ENCODE results near the gene C13orf42.
A peak's percentile ranks its signal among the peaks of the same experiment; 100 is the strongest.
"Not testable (repeated sequence)": the region's sequence is repeated elsewhere in the genome, so short reads cannot be mapped to it uniquely, and the experiment has no call there.

Gene C13orf42

DNA sequence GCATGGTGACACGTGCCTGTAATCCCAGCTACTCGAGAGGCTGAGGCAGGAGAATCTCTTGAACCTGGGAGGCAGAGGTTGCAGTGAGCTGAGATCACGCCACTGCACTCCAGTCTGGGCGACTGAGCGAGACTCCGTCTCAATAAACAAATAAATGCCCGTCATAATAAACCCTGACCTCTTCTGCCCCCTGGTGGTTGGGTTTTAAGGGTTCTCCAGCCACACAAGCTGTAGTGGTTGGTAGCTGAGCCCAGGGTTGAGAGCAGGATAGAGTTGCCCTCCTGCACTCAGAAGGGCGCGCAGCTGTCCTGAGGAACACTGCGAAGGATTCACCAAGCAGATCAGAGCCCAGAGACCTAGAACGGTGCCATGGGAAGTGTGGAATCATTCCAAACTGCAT lies 9.8 kb upstream of the C13orf42 start:
- DNase-seq (ENCODE audit: low read depth), result not testable (repeated sequence)

DNA sequence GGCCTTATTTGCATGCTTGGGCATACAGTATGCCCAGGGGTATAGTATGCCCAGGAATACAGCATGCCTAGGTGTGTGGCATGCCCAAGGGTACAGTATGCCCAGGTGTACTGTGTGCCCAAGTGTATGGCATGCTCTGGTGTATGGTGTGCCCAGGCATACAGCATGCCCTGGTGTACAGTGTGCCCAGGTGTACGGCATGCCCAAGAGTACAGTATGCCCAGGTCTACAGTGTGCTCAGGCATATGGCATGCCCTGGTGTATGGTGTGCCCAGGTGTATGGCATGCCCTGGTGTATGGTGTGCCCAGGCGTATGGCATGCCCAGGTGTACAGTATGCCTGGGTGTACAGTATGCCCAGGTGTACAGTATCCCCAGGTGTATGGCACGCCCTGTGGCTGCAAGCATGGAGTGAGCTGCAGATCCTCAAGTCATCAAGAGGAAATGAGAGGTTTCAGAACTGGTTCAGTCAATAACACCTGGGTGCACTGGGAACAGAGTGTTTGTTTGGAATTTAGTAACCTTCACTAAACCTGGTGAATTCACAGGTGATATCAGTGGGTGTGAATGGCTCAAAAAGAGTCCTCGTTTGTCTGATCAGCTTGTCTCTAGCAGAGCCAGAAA lies 7.8 kb upstream of the C13orf42 start:
- no peak for DNase-seq (ENCODE audit: low read depth)

DNA sequence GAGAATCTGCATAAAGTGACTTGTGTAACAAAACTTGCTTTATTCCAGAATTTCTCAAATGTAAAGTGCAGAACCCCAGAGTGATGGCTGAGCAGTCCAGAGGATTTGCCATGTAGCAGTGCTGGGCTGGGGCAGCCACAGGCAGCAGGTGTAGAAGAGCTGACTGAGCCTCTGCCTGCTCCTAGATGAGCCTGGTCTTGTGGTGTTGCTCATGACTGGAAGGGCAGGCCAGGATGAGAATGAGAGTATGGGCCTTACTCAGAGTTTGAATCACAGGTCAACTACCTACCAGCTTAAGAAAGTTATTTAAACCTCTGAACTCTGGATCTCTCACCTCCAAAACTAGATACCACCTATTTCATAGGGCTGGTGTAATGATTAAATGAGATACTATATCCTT lies 2.9 kb upstream of the C13orf42 start:
- no peak for DNase-seq (ENCODE audit: low read depth)

DNA sequence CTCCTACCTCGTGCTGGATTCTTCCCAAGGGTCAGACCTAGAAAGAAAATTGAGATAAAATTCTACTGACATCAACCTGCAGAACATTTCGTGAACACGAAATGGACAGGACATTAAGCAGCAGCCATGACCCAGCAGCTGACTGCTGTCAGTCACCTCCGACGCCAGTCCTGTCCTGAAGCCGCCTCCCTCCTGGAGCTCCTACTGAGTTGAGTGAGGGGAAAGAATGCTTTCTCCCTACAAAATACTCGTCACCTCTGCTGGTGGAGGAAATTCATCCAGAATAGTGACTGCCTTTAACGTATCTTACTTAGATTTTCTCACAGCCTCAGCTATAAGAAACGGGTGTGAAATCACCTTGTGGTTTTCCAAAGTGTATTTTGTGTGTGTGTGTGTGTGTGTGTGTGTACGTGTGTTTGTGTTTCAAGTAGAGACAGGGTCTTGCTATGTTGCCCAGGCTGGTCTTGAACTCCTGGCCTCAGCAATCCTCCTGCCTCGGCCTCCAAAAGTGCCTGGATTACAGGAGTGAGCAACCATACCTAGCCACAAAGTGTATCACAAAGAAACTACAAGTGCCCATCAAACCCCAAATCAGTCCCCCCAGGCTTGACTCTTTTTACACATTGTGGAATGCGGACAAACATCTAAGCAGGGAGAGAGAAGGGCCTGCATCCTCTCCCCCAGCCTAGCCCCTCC lies 2.3 kb upstream of the C13orf42 start:
- no peak for DNase-seq (ENCODE audit: low read depth)

DNA sequence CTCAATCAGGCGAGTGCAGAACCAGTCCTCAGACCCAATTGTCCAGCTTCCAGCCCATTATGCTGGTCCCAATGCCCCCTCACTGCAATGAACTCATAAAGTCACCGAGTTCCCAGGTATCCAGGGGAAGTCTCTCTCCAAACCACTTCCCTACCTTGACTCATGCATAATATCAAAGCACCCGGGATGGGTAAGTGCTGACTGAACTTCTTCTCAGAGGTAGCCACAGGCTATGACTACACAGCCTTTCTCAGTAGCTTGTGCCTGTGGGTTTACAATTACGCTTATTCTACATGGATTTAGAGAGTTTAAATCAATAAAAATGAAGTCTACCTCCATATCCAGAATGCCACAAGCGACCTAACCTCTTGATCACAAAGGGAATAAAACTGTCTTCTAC lies 1.7 kb upstream of the C13orf42 start:
- DNase-seq (ENCODE audit: low read depth), result no peak

DNA sequence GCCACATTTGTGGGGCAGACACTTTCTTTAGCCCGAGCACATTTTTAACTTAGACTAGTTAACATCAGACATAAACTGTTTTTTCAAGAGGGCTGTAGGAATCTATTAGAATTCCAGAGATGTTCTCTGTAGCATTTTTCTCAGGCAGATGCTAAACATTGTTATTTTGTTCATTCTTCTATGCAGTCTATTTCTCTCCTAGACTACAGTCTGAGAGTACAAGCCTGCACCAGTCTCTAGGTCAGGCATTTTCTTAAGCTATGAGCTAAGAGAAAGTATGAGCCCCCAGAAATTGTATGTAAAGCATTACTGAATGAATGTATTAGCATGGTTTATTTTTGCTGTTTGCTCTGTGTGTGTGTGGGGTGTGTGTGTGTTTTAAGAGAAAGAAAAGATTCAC lies 923 bp upstream of the C13orf42 start:
- no peak for DNase-seq (ENCODE audit: low read depth)

DNA sequence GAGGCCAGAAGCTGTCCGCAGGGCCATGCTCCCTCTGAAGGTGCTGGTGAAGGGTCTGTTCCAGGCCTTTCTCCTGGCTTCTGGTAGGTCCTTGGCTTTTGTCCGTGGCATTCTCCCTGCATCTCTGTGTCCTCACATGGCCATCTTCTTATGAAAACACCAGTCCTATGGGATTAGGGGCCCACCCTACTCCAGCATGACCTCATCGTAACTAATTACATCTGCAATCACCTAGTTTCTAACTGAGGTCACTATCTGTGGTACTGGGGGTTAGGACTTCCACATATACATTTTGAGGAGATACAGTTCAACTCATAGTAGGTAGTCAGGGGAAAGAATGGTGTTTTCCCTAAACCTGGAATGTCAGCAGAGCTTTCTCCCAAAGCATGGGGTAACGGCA lies 3.1 kb downstream of the C13orf42 start:
- no peak for DNase-seq (ENCODE audit: low read depth)

DNA sequence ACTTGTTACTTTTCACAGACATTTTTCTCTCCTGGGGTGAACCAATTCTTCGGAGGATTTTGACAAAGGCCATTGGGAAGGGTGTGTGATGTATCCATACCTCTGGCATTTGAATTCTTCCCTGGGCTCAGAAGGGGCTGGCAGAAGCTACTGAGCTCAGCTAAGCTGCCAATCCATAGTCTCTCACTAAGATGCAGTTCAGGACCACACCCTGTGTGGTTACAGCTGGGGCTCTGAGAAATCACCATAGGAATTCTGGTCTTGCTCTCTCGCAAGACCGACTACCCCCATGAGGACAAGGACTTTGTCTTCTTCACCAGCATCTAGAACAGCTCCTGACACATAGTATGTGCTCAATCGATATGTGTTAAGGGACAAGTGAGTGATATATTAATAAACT lies 6.0 kb downstream of the C13orf42 start:
- no peak for DNase-seq (ENCODE audit: low read depth)

DNA sequence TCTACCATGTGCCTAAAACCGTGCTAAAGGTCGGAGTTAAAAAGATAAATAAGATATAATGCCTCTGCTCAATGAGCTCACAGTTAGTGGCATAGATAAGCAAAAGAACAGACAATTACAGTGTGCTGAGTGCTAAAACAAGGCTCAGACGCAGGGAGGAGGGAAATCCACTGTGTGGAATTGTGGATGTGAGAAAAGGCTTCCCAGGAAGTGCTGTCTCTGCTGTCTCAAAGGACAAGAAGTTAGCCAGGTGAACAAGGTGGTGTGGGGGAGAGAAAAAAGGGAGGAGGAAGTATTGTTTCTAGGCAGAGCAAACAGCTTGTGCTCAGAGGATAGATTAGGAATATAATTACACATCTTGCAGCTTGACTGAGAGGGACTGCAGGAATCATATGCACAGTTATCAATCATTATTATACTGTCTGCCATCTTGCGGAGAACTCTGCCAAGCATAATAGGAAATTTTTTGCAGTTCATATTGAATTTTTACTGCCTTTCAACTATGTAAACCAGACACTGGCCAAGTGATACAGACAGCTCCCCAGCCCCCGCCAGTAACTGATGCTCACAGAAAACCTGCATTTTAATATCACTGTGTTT lies 9.3 kb downstream of the C13orf42 start:
- no peak for DNase-seq (ENCODE audit: low read depth)

DNA sequence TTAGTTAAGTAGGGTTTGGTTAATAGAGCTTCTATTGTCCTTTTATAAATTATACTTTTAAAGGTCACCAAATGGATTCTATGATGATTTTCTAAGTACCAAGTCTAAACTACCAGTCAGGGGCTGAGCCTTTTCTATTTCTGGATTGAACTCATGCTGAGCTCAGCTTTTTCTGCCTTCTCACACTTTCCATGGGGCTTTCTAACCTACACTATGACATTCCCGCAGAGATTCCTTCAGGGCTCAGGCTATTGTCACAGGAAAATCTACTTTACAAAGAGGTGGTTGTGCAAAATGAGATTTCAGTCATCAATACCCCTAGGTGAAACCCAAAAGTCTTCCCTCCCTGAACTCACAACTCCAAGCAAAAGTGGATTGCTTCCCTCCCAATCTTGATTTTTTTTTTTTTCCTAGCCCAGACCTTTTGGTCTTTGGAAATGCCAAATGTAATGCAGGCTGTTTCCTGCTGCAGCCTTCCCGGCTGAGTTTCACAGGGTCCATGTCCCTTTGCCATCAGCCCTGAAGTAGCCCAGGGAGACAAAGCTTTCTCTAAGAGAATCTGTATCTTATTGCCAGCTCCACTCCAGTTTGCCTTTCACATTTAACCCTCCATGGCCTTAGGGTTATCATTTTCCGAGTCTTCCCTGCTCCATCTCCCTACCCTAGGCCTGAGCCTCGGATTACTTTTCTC lies 13.6 kb downstream of the C13orf42 start:
- no peak for DNase-seq (ENCODE audit: low read depth)

DNA sequence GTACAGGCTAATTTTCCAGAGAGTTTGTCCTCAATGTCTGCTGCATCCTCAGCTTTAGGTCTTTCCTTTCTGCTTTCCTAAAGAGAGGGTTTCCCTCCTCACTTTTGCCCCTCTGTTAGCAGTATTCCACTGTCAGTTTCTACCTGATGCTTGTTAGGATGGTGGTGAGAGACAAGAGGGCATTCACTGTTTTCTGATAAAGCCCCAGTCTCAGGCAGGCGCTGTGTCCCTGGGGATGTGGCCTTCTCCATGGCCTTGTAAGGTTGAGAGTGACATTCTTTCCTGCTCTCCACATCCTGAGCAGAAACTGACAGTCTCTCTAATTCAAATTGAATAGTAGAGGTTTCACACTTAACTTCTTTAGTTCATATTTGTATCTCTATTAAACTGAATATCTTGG lies 14.9 kb downstream of the C13orf42 start:
- no peak for DNase-seq (ENCODE audit: low read depth)

DNA sequence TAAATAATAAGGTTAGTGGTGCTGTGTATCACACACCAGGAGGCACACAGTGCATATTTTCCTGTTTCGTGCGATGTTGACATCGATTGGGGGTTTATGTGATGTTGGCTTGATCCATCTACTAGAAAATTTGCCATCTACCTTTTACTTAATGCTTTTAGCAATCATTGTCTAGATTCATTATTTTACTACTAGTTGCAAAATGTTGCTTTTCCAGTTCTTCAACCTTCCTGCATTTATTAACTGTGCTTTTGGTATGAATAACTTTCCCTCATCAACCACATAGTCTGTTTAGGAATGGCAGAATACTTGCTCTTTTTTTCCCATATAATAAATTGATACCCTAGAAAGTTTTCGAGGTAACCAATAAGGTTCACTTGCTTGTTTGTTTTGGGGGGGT lies 17.5 kb downstream of the C13orf42 start:
- no peak for DNase-seq (ENCODE audit: low read depth)

DNA sequence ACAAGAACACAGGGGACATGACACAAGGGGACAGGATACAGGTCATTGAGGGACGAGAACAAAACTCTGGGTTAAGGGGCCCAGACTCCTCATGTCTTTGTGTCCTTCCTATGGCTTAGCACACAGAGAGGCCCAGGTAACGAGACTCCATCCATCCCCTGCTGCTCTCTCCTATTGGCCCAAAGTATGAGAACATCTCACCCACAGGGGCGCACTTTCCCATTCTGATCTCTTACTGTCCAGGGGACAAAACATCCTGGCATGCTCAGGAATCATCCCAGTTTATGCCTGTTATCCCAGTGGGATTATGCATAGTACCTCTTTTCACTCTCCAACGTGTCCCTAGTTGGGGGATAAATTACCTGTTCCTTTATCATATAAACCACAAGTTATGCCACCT lies 19.2 kb downstream of the C13orf42 start:
- no peak for DNase-seq (ENCODE audit: low read depth)

DNA sequence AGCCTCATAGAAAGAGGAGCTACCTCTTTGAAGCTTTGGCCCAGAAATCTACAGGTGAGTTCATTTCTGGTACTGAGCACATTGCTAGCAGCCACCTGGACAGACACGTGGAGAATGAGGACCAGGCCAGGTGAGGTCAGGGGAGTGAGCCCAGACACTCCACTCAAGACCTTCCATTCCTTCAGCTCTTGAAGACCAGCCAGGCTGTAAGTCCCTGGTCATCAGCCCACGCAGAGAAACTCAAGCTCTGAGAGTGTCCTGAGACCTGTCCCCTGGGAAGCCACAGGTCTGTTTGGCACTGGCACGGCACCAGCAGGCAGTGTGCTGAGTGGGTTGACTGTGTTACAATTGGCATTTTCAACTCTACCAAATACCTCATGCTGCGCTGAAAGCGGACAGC lies 27.4 kb downstream of the C13orf42 start:
- no peak for DNase-seq (ENCODE audit: low read depth)

DNA sequence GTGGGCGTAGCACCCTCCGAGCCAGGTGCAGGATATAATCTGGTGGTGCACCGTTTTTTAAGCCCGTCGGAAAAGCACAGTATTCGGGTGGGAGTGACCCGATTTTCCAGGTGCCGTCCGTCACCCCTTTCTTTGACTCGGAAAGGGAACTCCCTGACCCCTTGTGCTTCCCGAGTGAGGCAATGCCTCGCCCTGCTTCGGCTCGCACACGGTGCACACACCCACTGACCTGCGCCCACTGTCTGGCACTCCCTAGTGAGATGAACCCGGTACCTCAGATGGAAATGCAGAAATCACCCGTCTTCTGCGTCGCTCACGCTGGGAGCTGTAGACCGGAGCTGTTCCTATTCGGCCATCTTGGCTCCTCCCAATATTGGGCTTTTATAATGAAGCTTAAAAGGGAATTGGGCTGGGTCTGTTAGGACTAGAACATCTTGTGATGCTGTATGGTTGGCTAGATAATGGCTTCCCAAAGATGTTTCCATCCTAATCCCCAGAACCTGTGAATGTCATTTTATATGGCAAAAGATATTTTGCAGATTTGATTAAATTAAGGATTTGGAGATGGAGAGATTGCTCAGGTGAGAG lies 30.5 kb downstream of the C13orf42 start:
- not testable (repeated sequence) for DNase-seq (ENCODE audit: low read depth)

DNA sequence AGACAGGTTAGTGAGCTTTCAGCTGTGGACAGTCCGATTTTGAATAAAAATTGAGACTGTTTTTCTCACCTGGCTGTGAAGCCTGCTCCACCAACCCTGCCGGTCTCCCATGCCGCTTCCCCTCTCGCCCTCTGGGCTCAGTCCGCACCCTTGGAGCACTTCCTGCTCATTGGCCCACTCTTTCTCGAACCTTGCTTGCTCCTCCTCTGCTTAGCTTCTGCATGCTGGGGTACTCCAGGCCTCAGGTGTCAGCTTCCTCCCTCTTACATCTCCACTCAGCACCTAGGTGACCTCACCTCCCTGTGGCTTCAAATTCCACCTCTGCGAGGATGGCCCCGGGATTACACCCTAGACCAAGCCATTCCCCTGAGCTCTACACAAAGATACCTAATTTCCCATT lies 39.6 kb downstream of the C13orf42 start:
- no peak for DNase-seq (ENCODE audit: low read depth)

DNA sequence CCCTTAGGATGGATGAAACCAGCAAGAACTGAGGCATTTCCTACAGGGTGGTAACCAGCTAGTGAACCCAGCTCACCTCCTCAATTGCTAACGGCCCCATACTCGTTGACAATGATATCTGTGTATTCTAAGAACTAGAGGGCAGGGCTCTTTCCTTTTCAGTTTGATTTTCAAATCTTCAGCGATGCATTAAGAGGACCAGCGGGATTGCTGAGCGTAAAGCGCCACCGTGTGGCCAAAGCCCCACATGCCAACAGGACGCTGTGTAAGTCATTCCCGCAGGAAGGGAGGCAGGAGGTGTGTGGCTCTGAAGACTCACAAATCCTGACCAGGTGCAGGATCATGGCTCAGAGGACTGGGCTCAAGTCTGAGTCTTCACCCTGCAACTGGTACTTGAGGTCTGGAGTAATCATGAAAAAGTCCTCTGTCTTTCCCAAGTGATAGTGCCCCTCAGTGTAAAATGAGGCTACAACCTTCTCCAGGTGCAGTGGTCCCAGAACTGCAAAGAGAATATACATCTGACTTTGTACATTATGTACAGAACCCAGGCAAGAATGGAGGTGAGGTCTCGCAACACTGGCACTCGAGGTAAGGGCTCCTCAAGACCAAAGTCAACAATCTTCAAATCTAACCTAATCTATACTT lies 40.9 kb downstream of the C13orf42 start:
- peak; percentile 68 for DNase-seq (ENCODE audit: low read depth)

DNA sequence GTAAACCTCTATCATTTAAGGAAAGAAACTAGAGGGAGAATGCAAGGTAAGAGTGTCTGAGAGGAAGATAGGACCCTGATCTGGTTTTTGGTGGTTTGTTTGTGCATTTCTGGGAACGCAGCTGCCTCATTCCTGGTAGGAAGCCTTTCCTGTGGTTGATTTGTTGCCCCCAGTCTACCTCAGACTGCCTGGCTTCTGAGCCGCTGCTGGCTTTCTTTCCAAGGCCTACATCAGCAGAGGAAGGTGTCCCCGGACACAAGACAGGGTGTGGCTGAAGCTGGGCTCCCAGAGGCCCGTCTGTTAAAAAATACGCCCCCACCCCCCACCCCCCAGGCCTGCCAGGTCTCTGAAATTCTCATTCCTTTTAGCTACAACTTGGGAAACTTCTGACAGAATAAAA lies 42.6 kb downstream of the C13orf42 start:
- no peak for DNase-seq (ENCODE audit: low read depth)

DNA sequence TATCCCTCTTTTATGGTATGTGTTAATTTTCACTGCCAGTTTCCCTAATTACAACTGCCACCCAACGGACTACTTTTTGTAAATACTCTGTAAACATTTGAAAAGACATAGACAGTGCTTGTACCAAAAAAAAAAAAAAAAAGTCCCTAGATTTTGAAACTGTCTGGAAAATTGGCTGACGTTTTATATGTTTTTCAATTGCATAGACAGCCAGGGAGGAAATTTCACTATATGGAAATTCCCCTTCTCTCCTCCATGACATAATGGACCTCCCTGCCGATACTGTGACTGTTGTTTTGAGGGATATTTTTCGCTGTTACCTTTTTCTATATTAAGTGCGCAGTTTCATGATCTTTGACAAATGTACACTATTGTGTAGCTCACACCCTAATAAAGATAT lies 43.4 kb downstream of the C13orf42 start:
- no peak for DNase-seq (ENCODE audit: low read depth)

DNA sequence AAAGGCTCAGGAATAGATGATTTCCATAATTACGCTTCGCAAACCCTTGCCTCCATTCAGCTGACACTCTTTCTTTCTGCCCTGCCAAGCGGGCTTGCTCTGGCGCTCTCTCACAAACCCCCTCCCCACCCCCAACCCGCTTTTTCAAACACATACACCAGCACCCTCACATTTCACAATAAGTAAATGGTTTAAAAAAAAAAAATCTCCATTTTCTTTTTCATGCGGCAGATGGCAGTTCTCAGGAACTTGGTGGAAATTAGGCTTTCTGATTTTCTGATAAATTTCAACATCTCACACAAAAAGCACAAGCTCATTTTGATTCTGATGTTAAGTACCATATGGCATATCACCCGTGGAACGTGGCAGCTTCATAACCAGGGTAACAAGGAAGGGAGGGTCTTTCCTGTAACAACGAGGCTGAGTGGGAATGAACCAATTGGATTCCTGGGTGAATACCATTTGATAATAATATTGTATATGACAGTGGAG lies 43.8 kb downstream of the C13orf42 start:
- DNase-seq (ENCODE audit: low read depth), result no peak

DNA sequence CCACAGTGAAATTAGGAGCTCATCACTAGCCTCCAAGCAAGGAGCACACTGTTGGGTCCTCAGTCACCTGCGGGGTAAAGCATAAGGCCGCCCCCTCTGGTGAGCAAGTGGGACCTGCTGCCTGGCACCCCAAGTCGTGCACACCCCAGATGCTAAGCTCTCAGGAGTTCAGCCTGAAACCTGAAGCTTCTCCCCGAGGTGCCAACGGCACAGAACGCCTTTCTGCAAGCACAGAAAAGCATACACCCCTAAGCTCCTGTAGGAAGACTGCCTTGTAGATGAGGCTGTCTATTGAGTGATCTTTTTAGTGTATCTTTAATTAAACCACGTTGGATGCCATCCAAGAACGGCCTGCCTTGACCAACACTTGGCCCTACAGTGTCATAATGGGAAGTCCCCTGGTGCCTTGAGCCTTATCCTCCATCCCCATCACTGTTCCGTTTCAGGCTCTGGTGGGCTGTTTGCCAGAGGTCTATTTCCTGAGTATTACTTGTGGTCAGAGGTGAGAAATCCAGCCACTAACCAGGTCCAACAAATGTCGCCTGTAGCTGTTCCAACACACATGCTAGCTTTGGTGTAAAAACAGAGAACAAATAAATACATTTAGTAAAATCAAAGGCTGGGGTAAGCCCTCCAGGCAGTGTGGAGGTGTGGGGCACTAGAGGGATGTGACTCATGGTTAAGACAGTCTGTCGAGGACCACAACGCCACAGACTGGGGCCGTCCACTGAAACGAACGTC lies 44.8 kb downstream of the C13orf42 start:
- DNase-seq (ENCODE audit: low read depth), result no peak
